ENCODE measurements around the gene BTF3. TPM values are rescaled to one million over a fixed set of nuclear protein-coding genes. Genes with fewer than 3 reads are reported as not detected.
A peak's percentile ranks its signal among the peaks of the same experiment; 100 is the strongest.

Gene BTF3
- total and polyA plus RNA-seq, 2 of the 13 experiments (the other 11 are each of a cell fraction or from before 2014, with no cell fraction given): 557 to 698 TPM

DNA sequence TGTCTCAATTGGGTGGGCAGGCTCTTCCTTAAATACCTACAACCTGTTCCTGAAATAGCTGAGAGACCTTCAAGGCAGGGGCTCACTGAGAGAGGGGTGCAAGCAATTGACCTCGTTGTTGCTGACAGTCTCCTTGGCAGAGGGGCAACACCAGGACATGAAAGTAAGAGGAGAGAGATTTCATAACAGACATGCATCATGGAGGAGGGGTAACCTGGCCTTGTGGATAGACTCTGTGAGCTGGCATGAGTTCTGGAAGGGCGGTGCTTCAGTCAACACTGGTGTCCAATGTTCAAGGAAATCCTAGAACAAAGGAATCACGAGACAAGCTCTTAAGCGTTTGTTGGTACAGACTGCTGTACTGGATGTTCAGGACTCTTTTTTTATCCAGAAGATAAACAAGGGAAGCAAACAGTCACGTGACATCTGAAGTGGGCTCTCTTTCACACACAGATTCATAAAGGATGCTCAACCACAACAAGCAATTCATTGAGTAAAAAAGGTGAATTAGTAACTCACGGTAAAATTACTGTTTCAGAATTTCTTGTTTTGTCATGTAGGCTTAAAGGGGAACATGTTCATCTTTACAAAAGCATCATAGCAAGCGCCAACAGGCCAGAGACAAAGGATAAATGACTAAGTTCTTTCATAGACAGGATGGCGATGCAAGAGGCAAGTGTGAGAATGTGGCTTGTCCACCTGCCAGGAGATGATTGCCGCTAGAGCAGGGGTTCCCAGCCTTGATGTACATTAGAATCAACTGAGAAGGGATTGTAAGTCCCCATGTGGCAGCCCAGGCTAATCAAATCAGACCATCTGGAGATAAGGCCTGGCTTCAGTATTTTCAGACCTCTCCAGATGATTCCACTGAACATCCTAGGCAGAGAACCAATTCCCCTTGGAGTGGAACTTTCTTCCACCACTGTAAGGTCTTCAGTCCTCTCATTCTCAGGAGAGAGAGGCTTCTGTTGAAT, 46.5 kb downstream of the BTF3 start (continued):
- TF ChIP-seq HNRNPK (IDR thresholded peaks at IDR 0.05; ENCODE audit: low read depth, low read length, poor library complexity, severe bottlenecking) (no peak), LRRFIP1 (CRISPR knock-in tag; conservative IDR thresholded peaks at IDR 0.05) (no peak), PHF20 (CRISPR knock-in tag; IDR thresholded peaks at IDR 0.05) (no peak), KDM6A (CRISPR knock-in tag; IDR thresholded peaks at IDR 0.05; ENCODE audit: low read depth) (peak; percentile 73), SRF (IDR thresholded peaks at IDR 0.05; ENCODE audit: low read depth, low read length) (no peak), MED8 (CRISPR knock-in tag; IDR thresholded peaks at IDR 0.05; ENCODE audit: insufficient replicate concordance) (peak; percentile 88), FOXC1 (CRISPR knock-in tag; IDR thresholded peaks at IDR 0.05; ENCODE audit: borderline replicate concordance) (peak; percentile 67; the same call in 1 of the 2 replicates), HNRNPUL1 (IDR thresholded peaks at IDR 0.05; ENCODE audit: low read depth, low read length) (no peak), BCLAF1 (IDR thresholded peaks at IDR 0.05) (no peak), MYC (CRISPR knock-in tag; IDR thresholded peaks at IDR 0.05; ENCODE audit: borderline replicate concordance) (peak; percentile 37; the same call in 1 of the 2 replicates), ZFP41 (CRISPR knock-in tag; IDR thresholded peaks at IDR 0.05; ENCODE audit: borderline replicate concordance) (no peak)
- TF ChIP-seq, protein P1, sequence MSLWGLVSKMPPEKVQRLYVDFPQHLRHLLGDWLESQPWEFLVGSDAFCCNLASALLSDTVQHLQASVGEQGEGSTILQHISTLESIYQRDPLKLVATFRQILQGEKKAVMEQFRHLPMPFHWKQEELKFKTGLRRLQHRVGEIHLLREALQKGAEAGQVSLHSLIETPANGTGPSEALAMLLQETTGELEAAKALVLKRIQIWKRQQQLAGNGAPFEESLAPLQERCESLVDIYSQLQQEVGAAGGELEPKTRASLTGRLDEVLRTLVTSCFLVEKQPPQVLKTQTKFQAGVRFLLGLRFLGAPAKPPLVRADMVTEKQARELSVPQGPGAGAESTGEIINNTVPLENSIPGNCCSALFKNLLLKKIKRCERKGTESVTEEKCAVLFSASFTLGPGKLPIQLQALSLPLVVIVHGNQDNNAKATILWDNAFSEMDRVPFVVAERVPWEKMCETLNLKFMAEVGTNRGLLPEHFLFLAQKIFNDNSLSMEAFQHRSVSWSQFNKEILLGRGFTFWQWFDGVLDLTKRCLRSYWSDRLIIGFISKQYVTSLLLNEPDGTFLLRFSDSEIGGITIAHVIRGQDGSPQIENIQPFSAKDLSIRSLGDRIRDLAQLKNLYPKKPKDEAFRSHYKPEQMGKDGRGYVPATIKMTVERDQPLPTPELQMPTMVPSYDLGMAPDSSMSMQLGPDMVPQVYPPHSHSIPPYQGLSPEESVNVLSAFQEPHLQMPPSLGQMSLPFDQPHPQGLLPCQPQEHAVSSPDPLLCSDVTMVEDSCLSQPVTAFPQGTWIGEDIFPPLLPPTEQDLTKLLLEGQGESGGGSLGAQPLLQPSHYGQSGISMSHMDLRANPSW (CRISPR knock-in tag; IDR thresholded peaks at IDR 0.05; ENCODE audit: borderline replicate concordance): peak; percentile 82; the same call in 1 of the 2 replicates
- TF ChIP-seq, protein P2, sequence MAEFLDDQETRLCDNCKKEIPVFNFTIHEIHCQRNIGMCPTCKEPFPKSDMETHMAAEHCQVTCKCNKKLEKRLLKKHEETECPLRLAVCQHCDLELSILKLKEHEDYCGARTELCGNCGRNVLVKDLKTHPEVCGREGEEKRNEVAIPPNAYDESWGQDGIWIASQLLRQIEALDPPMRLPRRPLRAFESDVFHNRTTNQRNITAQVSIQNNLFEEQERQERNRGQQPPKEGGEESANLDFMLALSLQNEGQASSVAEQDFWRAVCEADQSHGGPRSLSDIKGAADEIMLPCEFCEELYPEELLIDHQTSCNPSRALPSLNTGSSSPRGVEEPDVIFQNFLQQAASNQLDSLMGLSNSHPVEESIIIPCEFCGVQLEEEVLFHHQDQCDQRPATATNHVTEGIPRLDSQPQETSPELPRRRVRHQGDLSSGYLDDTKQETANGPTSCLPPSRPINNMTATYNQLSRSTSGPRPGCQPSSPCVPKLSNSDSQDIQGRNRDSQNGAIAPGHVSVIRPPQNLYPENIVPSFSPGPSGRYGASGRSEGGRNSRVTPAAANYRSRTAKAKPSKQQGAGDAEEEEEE (CRISPR knock-in tag; IDR thresholded peaks at IDR 0.05; ENCODE audit: borderline replicate concordance): no peak
- TF ChIP-seq, protein P3, sequence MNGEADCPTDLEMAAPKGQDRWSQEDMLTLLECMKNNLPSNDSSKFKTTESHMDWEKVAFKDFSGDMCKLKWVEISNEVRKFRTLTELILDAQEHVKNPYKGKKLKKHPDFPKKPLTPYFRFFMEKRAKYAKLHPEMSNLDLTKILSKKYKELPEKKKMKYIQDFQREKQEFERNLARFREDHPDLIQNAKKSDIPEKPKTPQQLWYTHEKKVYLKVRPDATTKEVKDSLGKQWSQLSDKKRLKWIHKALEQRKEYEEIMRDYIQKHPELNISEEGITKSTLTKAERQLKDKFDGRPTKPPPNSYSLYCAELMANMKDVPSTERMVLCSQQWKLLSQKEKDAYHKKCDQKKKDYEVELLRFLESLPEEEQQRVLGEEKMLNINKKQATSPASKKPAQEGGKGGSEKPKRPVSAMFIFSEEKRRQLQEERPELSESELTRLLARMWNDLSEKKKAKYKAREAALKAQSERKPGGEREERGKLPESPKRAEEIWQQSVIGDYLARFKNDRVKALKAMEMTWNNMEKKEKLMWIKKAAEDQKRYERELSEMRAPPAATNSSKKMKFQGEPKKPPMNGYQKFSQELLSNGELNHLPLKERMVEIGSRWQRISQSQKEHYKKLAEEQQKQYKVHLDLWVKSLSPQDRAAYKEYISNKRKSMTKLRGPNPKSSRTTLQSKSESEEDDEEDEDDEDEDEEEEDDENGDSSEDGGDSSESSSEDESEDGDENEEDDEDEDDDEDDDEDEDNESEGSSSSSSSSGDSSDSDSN (CRISPR knock-in tag; IDR thresholded peaks at IDR 0.05): peak; percentile 36; the same call in 1 of the 2 replicates
